ENCODE results near the gene ART4.

ART4 gene

DNA sequence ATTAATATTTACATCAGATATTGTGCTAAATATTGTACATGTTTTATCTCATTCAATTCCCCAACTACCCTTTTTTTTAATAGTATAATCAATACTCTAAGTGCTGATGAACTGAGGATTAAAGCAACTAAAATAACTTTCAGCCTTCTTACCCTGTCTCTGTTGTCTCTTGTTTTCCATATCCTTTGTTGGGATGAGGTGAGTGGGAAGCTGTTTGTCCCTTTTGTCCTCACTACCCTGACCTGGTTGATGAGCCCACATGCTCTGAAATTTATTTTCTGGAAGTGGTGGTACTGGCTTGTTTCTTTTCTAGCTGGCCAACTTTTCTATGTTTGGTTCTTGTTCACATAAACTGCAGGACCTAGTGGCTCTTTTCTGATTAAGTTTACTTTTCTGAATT, 9.6 kb upstream of the ART4 start:
- Histone ChIP-seq H3K27me3 (no peaks in the 10 kb centered on the region), H3K9me3 (no peaks in the 10 kb centered on the region), H3K27ac (no peak overlapping the region), H3K4me3 (ENCODE audit: low read depth in 1 of 2, low read length in 1 of 2) (no peak overlapping the region), H3K36me3 (no peaks in the 10 kb centered on the region), H3K4me1 (ENCODE audit: control insufficient read depth in 1 of 2, insufficient read depth in 1 of 2, low read depth in 1 of 2, low read length in 1 of 2) (no peaks in the 10 kb centered on the region)
- no peak for TF ChIP-seq CTCF (IDR thresholded peaks at IDR 0.05)

DNA sequence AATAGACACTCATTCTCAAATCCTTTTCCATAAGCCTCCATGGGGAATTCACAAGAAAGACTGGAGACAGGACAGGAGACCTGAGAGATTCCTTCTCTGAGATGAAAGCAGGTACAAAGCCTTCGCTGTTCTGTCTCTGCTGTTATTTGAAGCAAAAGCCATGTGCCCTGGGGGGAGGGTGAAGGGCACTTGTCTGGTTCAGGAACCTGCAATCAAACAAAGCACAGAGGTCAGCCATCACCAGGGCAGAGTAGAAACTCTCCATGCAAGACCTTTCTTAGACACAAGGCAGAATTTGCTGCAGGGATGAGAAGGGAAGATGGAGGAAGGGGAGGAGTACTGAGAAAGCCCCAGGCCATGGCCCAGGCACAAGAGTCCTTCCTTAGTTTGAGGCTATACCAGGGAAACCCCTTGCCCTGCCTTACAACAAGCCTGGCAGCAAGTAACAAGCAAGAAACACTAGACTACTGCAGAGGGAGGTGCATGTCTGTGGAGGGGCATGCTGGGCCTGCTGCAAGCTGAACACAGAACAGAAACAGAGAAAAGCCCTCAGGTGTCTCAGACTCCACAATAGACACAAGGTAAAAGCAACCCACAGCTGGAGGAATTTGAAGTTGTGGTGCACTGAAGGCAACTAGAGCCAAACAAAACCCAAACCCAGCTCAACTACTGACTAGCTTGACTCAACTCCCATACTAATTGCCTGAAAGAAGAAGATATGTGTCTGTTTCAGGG, 7.8 kb upstream of the ART4 start:
- H3K9me3 ChIP-seq, result no peaks in the 10 kb centered on the region
- H3K4me3 ChIP-seq (ENCODE audit: low read depth in 1 of 2, low read length in 1 of 2), result no peak overlapping the region
- no peaks in the 10 kb centered on the region for H3K4me1 ChIP-seq (ENCODE audit: control insufficient read depth in 1 of 2, insufficient read depth in 1 of 2, low read depth in 1 of 2, low read length in 1 of 2)
- H3K27me3 ChIP-seq, result no peaks in the 10 kb centered on the region
- no peak for TF ChIP-seq CTCF (IDR thresholded peaks at IDR 0.05)
- no peaks in the 10 kb centered on the region for H3K36me3 ChIP-seq
- H3K27ac ChIP-seq, result no peak overlapping the region

DNA sequence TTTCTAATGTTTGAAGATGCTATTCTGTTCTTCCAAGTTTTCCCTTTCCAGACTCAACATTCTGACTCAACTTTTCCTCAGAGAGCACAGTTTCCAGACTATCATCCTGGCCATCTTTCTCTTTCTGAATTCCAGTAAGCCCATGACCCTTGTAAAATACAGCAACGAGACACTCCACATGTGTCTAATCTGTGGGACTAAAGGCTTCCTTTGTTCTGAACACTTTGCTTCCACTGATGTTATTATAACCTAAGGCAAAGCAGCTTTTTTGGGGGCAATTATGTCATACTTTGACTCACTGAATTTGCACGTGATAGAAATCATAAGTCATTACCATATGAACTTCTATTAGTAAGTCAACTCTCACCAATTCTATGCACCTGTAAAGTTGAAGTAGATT, 6.3 kb upstream of the ART4 start:
- TF ChIP-seq CTCF (IDR thresholded peaks at IDR 0.05), result no peak
- H3K27me3 ChIP-seq, result no peaks in the 10 kb centered on the region
- no peaks in the 10 kb centered on the region for H3K4me1 ChIP-seq (ENCODE audit: control insufficient read depth in 1 of 2, insufficient read depth in 1 of 2, low read depth in 1 of 2, low read length in 1 of 2)

DNA sequence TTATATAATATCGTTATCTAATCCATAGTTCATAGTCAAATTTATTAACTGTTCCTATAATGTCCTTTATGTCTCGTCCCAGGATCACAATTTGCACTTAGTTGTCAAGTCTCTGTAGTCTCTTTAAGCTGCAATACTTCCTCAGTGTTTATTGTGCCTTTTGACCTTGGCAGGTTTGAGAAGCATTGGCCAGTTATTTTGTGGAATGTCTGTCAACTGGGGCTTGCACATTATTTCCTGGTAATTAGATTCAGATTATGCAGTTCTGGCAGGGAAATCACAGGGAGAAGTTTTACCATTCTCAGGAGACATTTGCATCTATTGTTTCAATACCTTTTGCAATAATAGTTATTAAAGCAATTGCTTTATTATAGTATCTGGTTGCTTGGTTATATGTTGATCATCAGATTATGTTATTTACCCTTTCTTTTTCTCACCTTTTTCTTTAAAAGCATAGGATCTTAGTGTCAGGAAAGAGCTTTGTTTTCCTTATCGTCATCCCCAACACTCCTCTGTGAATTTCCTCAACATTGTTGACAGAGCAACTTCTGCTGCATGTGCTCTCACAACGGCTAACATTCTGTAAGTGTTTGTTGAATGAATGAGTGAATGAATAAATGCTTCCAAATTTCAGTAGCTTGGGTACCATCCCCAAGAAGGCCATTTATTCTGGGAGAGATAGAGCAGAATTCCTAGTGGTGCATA, 3.7 kb upstream of the ART4 start:
- no peak overlapping the region for H3K27ac ChIP-seq
- no peak overlapping the region for H3K4me3 ChIP-seq (ENCODE audit: low read depth in 1 of 2, low read length in 1 of 2)
- no peaks in the 10 kb centered on the region for H3K9me3 ChIP-seq
- no peaks in the 10 kb centered on the region for H3K4me1 ChIP-seq (ENCODE audit: control insufficient read depth in 1 of 2, insufficient read depth in 1 of 2, low read depth in 1 of 2, low read length in 1 of 2)
- TF ChIP-seq CTCF (IDR thresholded peaks at IDR 0.05), result no peak
- H3K36me3 ChIP-seq, result no peaks in the 10 kb centered on the region
- H3K27me3 ChIP-seq, result no peaks in the 10 kb centered on the region

More for the DNA sequence above, 6.3 kb upstream of the ART4 start:
- H3K4me3 ChIP-seq (ENCODE audit: low read depth in 1 of 2, low read length in 1 of 2), result no peak overlapping the region
- no peaks in the 10 kb centered on the region for H3K36me3 ChIP-seq
- H3K9me3 ChIP-seq, result no peaks in the 10 kb centered on the region
- no peak overlapping the region for H3K27ac ChIP-seq

DNA sequence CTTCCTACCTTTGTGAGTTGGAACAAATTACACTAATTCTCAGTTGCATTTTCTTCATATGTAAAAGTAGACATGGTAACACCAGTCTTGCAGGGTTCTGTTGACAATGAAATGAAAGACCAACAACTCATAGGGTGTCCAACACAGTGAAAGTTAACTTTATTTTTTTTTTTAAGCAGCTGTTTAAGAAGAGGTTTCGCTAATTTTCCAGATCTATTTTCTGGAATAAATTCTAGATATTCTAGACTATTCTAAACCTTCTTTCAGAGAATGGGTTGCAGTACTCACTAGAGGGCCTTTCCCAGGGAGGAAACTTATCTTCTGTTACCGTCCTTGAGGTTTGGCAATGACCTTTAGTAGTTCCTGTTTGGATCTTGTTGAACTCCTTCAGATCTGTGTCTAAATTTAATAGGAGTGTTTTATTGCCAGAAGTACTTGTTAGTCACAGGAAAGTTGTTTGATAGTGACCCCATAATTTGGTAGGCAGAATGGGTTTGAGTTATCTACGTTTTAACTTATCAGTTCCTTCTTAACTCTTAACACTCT, 2.8 kb upstream of the ART4 start:
- no peak for TF ChIP-seq CTCF (IDR thresholded peaks at IDR 0.05)
- Histone ChIP-seq H3K27ac (no peak overlapping the region), H3K4me1 (ENCODE audit: control insufficient read depth in 1 of 2, insufficient read depth in 1 of 2, low read depth in 1 of 2, low read length in 1 of 2) (no peaks in the 10 kb centered on the region)

More for the DNA sequence above, 2.8 kb upstream of the ART4 start:
- Histone ChIP-seq H3K36me3 (no peaks in the 10 kb centered on the region), H3K9me3 (no peaks in the 10 kb centered on the region), H3K27me3 (peaks cover 6% of the 10 kb centered on the region), H3K4me3 (ENCODE audit: low read depth in 1 of 2, low read length in 1 of 2) (no peak overlapping the region)

Data from neutrophil (primary cell).